Measurements from ENCODE around the gene KLRK1.
"Not testable (repeated sequence)": the region's sequence is repeated elsewhere in the genome, so short reads cannot be mapped to it uniquely, and the experiment has no call there.

GRCh38 chr12:10371893-10372535 lies 17.8 kb downstream of the KLRK1 start:
- not testable (repeated sequence) for TF ChIP-seq POLR2AphosphoS5 (IDR thresholded peaks at IDR 0.05); CTCF (IDR thresholded peaks at IDR 0.05; ENCODE audit: poor library complexity, severe bottlenecking); EP300 (conservative IDR thresholded peaks at IDR 0.05; ENCODE audit: poor library complexity, severe bottlenecking); TAF1 (IDR thresholded peaks at IDR 0.05; ENCODE audit: low read depth); REST (IDR thresholded peaks at IDR 0.05; ENCODE audit: borderline replicate concordance); EZH2 (IDR thresholded peaks at IDR 0.05; ENCODE audit: borderline replicate concordance, insufficient read depth, low read length, poor library complexity, severe bottlenecking); RAD21 (conservative IDR thresholded peaks at IDR 0.05)

Data from neural cell (in vitro differentiated cells).